B cell (primary cell): ENCODE results near the gene CPE.

ENCODE experiments used
- EZH2 ChIP-seq: IDR thresholded peaks from 2 replicates; pipeline ENCODE4 v1.6.1; 2012; ENCODE audit warnings: borderline replicate concordance, low read depth, mild to moderate bottlenecking, moderate library complexity, low read length; ENCODE audit not compliant: insufficient read depth, poor library complexity, severe bottlenecking
- TF ChIP-seq, protein P1 (sequence below): fragments of 200-600 bp; IDR thresholded peaks from one replicate; pipeline ENCODE4 v1.8.0; 2022; ENCODE audit warnings: antibody characterized with exemption, mild to moderate bottlenecking

DNA sequence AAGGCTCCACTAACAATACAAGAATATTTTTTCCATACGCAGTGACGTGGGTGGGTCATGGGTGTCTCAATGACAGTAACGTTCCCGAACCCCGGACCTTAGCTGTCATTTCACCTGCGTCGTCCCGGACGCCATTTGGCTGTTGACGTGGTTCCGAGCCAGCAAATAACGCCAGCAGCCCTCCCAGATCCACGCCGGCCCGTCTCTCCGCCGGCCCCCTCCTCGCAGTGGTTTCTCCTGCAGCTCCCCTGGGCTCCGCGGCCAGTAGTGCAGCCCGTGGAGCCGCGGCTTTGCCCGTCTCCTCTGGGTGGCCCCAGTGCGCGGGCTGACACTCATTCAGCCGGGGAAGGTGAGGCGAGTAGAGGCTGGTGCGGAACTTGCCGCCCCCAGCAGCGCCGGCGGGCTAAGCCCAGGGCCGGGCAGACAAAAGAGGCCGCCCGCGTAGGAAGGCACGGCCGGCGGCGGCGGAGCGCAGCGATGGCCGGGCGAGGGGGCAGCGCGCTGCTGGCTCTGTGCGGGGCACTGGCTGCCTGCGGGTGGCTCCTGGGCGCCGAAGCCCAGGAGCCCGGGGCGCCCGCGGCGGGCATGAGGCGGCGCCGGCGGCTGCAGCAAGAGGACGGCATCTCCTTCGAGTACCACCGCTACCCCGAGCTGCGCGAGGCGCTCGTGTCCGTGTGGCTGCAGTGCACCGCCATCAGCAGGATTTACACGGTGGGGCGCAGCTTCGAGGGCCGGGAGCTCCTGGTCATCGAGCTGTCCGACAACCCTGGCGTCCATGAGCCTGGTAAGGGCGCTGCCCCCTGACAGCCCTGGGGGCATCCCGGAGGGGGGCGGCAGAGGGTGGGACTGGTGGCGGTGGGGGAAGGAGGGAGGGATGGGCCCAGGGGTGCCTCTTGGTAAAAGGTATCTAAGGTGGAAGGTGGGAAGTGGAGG, at the start of gene CPE:
- TF ChIP-seq, protein P1, sequence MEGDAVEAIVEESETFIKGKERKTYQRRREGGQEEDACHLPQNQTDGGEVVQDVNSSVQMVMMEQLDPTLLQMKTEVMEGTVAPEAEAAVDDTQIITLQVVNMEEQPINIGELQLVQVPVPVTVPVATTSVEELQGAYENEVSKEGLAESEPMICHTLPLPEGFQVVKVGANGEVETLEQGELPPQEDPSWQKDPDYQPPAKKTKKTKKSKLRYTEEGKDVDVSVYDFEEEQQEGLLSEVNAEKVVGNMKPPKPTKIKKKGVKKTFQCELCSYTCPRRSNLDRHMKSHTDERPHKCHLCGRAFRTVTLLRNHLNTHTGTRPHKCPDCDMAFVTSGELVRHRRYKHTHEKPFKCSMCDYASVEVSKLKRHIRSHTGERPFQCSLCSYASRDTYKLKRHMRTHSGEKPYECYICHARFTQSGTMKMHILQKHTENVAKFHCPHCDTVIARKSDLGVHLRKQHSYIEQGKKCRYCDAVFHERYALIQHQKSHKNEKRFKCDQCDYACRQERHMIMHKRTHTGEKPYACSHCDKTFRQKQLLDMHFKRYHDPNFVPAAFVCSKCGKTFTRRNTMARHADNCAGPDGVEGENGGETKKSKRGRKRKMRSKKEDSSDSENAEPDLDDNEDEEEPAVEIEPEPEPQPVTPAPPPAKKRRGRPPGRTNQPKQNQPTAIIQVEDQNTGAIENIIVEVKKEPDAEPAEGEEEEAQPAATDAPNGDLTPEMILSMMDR, result no peak
- no peak for TF ChIP-seq EZH2
